SK-N-SH (cell line): ENCODE results near the gene EVL. TPM values are rescaled to one million over a fixed set of nuclear protein-coding genes. Genes with fewer than 3 reads are reported as not detected.

Source experiments
- CTCF ChIA-PET: fragments of 300-600, 350-600 bp; formaldehyde crosslinking; extraction: SDS; loops from one replicate; lab custom pipeline; 2021; lab: Yijun Ruan, JAX
- POLR2A ChIA-PET: fragments of 350-600 bp; sonication (Branson Sonifier 250); formaldehyde crosslinking; extraction: SDS; loops from one replicate; lab custom pipeline; 2020; ENCODE audit warnings: antibody characterized with exemption, inconsistent platforms; lab: Yijun Ruan, JAX
- DNase-seq: peaks from one replicate; pipeline ENCODE4 v3.0.0; 2012
- H2AFZ ChIP-seq: fragments of 200-600 bp; sonication (generic); 2 replicates; pipeline ENCODE4 v1.8.1; 2016; ENCODE audit warnings: antibody characterized with exemption, mild to moderate bottlenecking, low read depth
- H3F3A ChIP-seq: fragments of 200-600 bp; sonication (generic); replicated peaks from 2 replicates; pipeline ENCODE3; 2016; ENCODE audit warnings: antibody characterized with exemption, mild to moderate bottlenecking; ENCODE audit not compliant: insufficient read depth
- H3K27ac ChIP-seq, 2 experiments: fragments of 200-500 bp in 1 of 2; fragments of 200-600 bp in 1 of 2; sonication (Bioruptor generic) in 1 of 2; sonication (generic), shearing (Covaris generic) in 1 of 2; 2 replicates each; pipeline versions ENCODE4 v1.5.1 to v1.6.1; 2014 to 2016; ENCODE audit warnings: low read depth in 2 of 2, inconsistent platforms in 1 of 2, low read length in 1 of 2, mild to moderate bottlenecking in 1 of 2, mixed read lengths in 1 of 2
- H3K27me3 ChIP-seq: fragments of 200-600 bp; sonication (generic), shearing (Covaris generic); 2 replicates; pipeline ENCODE4 v1.6.1; 2016; ENCODE audit warnings: mixed run types; ENCODE audit not compliant: insufficient read depth
- H3K36me3 ChIP-seq, 2 experiments: fragments of 200-500 bp in 1 of 2; fragments of 200-600 bp in 1 of 2; sonication (Bioruptor generic) in 1 of 2; sonication (generic) in 1 of 2; replicated peaks in 1 of 2; 2 replicates each; pipeline versions ENCODE3 to v1.5.1; 2014 to 2016; ENCODE audit warnings: low read length in 1 of 2, mild to moderate bottlenecking in 1 of 2; ENCODE audit not compliant: insufficient read depth in 2 of 2, control insufficient read depth in 1 of 2
- H3K4me1 ChIP-seq, 2 experiments: fragments of 200-500 bp in 1 of 2; fragments of 200-600 bp in 1 of 2; sonication (Bioruptor generic) in 1 of 2; sonication (generic), shearing (Covaris generic) in 1 of 2; 2 replicates each; pipeline versions ENCODE4 v1.5.1 to v1.6.1; 2014 to 2016; ENCODE audit warnings: low read depth in 1 of 2, low read length in 1 of 2, mixed run types in 1 of 2; ENCODE audit not compliant: insufficient read depth in 2 of 2, control insufficient read depth in 1 of 2
- H3K4me2 ChIP-seq: fragments of 200-600 bp; sonication (generic), shearing (Covaris generic); 2 replicates; pipeline ENCODE4 v1.6.1; 2017; ENCODE audit warnings: mixed run types
- H3K4me3 ChIP-seq, 2 experiments: fragments of 200-500 bp in 1 of 2; fragments of 200-600 bp in 1 of 2; sonication (Bioruptor generic) in 1 of 2; sonication (generic), shearing (Covaris generic) in 1 of 2; 2 replicates each; pipeline versions ENCODE4 v1.5.1 to v1.8.1; 2014 to 2016; ENCODE audit warnings: low read depth in 2 of 2, inconsistent platforms in 1 of 2, low read length in 1 of 2, mild to moderate bottlenecking in 1 of 2, mixed read lengths in 1 of 2, moderate library complexity in 1 of 2
- H3K79me2 ChIP-seq: fragments of 200-600 bp; sonication (generic); 2 replicates; pipeline ENCODE4 v1.8.1; 2017; ENCODE audit warnings: mild to moderate bottlenecking; ENCODE audit not compliant: insufficient read depth
- H3K9ac ChIP-seq: fragments of 200-600 bp; sonication (generic); 2 replicates; pipeline ENCODE4 v1.6.1; 2017; ENCODE audit warnings: mixed run types
- H3K9me2 ChIP-seq: fragments of 200-600 bp; sonication (generic); 2 replicates; pipeline ENCODE4 v1.6.1; 2017; ENCODE audit warnings: mixed run types
- H3K9me3 ChIP-seq: fragments of 200-600 bp; sonication (generic); 2 replicates; pipeline ENCODE4 v1.6.1; 2017; ENCODE audit warnings: mixed run types, mild to moderate bottlenecking, moderate library complexity
- H4K20me1 ChIP-seq: fragments of 200-600 bp; sonication (generic); 2 replicates; pipeline ENCODE4 v1.6.1; 2017; ENCODE audit warnings: mild to moderate bottlenecking, mixed run types; ENCODE audit not compliant: insufficient read depth
- CHD2 ChIP-seq: fragments of 150-350 bp; IDR thresholded peaks from 2 replicates; pipeline ENCODE4 v1.6.1; 2018; ENCODE audit warnings: low read length; ENCODE audit not compliant: partially characterized antibody
- EZH2phosphoT487 ChIP-seq: fragments of 200-600 bp; sonication (generic); IDR thresholded peaks from 2 replicates; pipeline ENCODE4 v1.6.1; 2017; ENCODE audit warnings: low read depth, mixed run types, mild to moderate bottlenecking, antibody characterized with exemption, moderate library complexity, borderline replicate concordance
- FOSL2 ChIP-seq: IDR thresholded peaks from 2 replicates; pipeline ENCODE4 v1.4.0; 2012; ENCODE audit warnings: low read depth, mild to moderate bottlenecking, moderate library complexity, borderline replicate concordance
- FOXM1 ChIP-seq: IDR thresholded peaks from 2 replicates; pipeline ENCODE4 v1.4.0; 2012; ENCODE audit warnings: low read depth, mild to moderate bottlenecking
- JUND ChIP-seq: IDR thresholded peaks from 2 replicates; pipeline ENCODE4 v1.4.0; 2012
- MEF2A ChIP-seq: IDR thresholded peaks from 2 replicates; pipeline ENCODE4 v1.4.0; 2012; ENCODE audit warnings: low read depth, borderline replicate concordance
- MXI1 ChIP-seq: IDR thresholded peaks from 2 replicates; pipeline ENCODE4 v1.6.1; 2012; ENCODE audit warnings: mild to moderate bottlenecking, low read depth, low read length, improper control_type of control experiment
- NFIC ChIP-seq: IDR thresholded peaks from 2 replicates; pipeline ENCODE4 v1.4.0; 2012; ENCODE audit warnings: borderline replicate concordance
- PBX3 ChIP-seq: IDR thresholded peaks from 2 replicates; pipeline ENCODE4; 2012
- RAD21 ChIP-seq: IDR thresholded peaks from 2 replicates; pipeline ENCODE4 v1.6.1; 2012; ENCODE audit warnings: mild to moderate bottlenecking, low read length
- RCOR1 ChIP-seq: fragments of 150-350 bp; IDR thresholded peaks from 2 replicates; pipeline ENCODE4 v1.6.1; 2017; ENCODE audit warnings: antibody characterized with exemption, low read length
- SIN3A ChIP-seq: IDR thresholded peaks from 2 replicates; pipeline ENCODE4 v1.6.1; 2012; ENCODE audit warnings: low read depth, mild to moderate bottlenecking, low read length, moderate library complexity, borderline replicate concordance
- SMC3 ChIP-seq: IDR thresholded peaks from 2 replicates; pipeline ENCODE4 v1.6.1; 2012; ENCODE audit warnings: low read depth, low read length, improper control_type of control experiment
- TCF12 ChIP-seq: IDR thresholded peaks from 2 replicates; pipeline ENCODE4 v1.4.0; 2012
- USF1 ChIP-seq: IDR thresholded peaks from 2 replicates; pipeline ENCODE4 v1.4.0; 2012; ENCODE audit warnings: low read depth, borderline replicate concordance
- YY1 ChIP-seq: IDR thresholded peaks from 2 replicates; pipeline ENCODE4 v1.4.0; 2012; ENCODE audit warnings: low read depth, mild to moderate bottlenecking
- WGBS: methylation state at CpG from one replicate; pipeline ENCODE4 v1.1.6; 2017; ENCODE audit warnings: low lambda C conversion rate; 5-methylcytosine and 5-hydroxymethylcytosine counted together
- polyA plus RNA-seq, 3 experiments: library from polyadenylated mRNA; depleted of rRNA; stranded (reverse); fragments of >200 nt; gene quantifications; 2 replicates each; pipeline ENCODE4 v1.2.3, GENCODE V29; 2012
- TF ChIP-seq, protein P1 (sequence below): IDR thresholded peaks from 2 replicates; pipeline ENCODE4 v1.4.0; 2012; ENCODE audit warnings: low read depth, borderline replicate concordance
- TF ChIP-seq, protein P2 (sequence below): IDR thresholded peaks from 2 replicates; pipeline ENCODE4 v1.6.1; 2012; ENCODE audit warnings: mild to moderate bottlenecking, low read depth, low read length, moderate library complexity

EVL gene
- polyA plus RNA-seq, 1 of the 3 experiments (the other 2 are of a cell fraction): 36.5 TPM

DNA sequence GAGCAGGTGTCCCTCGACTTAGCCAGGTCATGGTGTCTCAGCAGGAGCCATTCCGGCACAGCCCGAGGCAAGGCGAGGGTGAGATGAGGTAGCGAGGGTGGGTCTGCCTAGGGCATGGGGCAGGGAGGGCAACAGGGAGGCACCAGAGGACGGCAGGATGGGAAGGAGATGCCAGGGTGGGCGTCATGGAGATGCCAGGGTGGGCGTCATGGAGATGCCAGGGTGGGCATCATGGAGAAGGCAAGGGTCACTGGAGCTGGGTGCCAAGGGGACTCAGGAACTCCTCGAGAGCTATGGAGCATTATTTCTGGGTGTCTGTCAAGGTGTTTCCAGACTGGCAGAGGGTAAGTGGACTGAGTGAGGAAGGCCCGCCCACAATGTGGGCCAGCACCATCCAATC is 86.9 kb downstream of the EVL start:
- no peaks in the 10 kb centered on the region for H3F3A ChIP-seq
- 70% methylated on average over 10 of the region's 10 CpGs for WGBS
- no peaks in the 10 kb centered on the region for H3K27me3 ChIP-seq
- no peaks in the 10 kb centered on the region for H4K20me1 ChIP-seq
- H3K9me3 ChIP-seq: no peaks in the 10 kb centered on the region
- POLR2A ChIA-PET: interaction anchor here (1.0 kb wide), 1 partner anchor 10 kb away, joined by 3 read pairs; no protein-coding TSS in a partner anchor
- CTCF ChIA-PET: interaction anchor here (0.9 to 2.4 kb wide), 4 partner anchors 9 to 169 kb away, joined by 3 to 10 read pairs (median 6); no protein-coding TSS in a partner anchor
- no peak overlapping the region for H2AFZ ChIP-seq
- no peak for TF ChIP-seq YY1
- TF ChIP-seq USF1: no peak
- no peak for TF ChIP-seq CHD2
- TF ChIP-seq, protein P1, sequence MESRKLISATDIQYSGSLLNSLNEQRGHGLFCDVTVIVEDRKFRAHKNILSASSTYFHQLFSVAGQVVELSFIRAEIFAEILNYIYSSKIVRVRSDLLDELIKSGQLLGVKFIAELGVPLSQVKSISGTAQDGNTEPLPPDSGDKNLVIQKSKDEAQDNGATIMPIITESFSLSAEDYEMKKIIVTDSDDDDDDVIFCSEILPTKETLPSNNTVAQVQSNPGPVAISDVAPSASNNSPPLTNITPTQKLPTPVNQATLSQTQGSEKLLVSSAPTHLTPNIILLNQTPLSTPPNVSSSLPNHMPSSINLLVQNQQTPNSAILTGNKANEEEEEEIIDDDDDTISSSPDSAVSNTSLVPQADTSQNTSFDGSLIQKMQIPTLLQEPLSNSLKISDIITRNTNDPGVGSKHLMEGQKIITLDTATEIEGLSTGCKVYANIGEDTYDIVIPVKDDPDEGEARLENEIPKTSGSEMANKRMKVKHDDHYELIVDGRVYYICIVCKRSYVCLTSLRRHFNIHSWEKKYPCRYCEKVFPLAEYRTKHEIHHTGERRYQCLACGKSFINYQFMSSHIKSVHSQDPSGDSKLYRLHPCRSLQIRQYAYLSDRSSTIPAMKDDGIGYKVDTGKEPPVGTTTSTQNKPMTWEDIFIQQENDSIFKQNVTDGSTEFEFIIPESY: no peak
- TF ChIP-seq, all 33 proteins: peak for 0
- Histone ChIP-seq H3K9ac (no peak overlapping the region), H3K27ac (no peak overlapping the region), H3K4me1 (peaks cover 0 to 26% of the 10 kb centered on the region in 2 experiments; a peak in 2 of 4 replicates), H3K9me2 (no peaks in the 10 kb centered on the region), H3K79me2 (no peaks in the 10 kb centered on the region), H3K4me3 (no peak overlapping the region), H3K4me2 (no peak overlapping the region), H3K36me3 (no peaks in the 10 kb centered on the region)
- no peak for DNase-seq

DNA sequence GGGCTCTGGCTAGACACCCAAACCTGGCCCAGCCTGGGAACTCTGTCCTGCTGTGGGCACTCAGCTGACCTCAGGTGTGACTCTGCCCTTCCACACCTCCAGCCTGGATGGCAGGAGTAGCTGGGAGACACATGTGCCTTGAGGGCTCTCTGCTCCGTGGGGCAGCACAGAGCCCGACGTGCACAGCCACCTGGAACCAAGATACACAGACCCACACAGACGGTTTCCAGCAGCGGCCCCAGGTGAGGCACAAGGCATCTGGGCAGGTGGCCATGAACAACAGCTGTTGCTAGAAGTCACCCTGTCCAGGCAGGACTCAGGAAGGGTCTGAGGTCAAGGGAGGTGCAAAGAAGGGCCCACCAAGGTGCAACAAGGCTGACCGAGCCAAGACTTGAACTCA is 88.3 kb downstream of the EVL start:
- H3K36me3 ChIP-seq: no peaks in the 10 kb centered on the region
- H3K9me3 ChIP-seq: no peaks in the 10 kb centered on the region
- H4K20me1 ChIP-seq: no peaks in the 10 kb centered on the region
- WGBS: 86% methylated on average over 4 of the region's 6 CpGs
- H3F3A ChIP-seq: no peaks in the 10 kb centered on the region
- H2AFZ ChIP-seq: no peak overlapping the region
- no peak overlapping the region for H3K4me2 ChIP-seq
- no peaks in the 10 kb centered on the region for H3K27me3 ChIP-seq
- H3K27ac ChIP-seq: no peak overlapping the region
- no peak for DNase-seq
- peaks cover 0 to 30% of the 10 kb centered on the region in 2 experiments; a peak in 2 of 4 replicates for H3K4me1 ChIP-seq
- H3K9ac ChIP-seq: no peak overlapping the region
- H3K4me3 ChIP-seq: no peak overlapping the region
- H3K79me2 ChIP-seq: no peaks in the 10 kb centered on the region
- ChIA-PET POLR2A (no interaction called here), CTCF (interaction anchor here (0.6 to 4.9 kb wide), 3 partner anchors 11 to 100 kb away, joined by 4 to 36 read pairs (median 8); no protein-coding TSS in a partner anchor)
- H3K9me2 ChIP-seq: no peaks in the 10 kb centered on the region
- TF ChIP-seq SMC3: no peak
- no peak for TF ChIP-seq EZH2phosphoT487
- no peak for TF ChIP-seq FOXM1
- TF ChIP-seq, protein P1: no peak
- no peak for TF ChIP-seq NFIC
- TF ChIP-seq RAD21: no peak
- no peak for TF ChIP-seq JUND
- TF ChIP-seq RCOR1: no peak
- TF ChIP-seq, protein P2, sequence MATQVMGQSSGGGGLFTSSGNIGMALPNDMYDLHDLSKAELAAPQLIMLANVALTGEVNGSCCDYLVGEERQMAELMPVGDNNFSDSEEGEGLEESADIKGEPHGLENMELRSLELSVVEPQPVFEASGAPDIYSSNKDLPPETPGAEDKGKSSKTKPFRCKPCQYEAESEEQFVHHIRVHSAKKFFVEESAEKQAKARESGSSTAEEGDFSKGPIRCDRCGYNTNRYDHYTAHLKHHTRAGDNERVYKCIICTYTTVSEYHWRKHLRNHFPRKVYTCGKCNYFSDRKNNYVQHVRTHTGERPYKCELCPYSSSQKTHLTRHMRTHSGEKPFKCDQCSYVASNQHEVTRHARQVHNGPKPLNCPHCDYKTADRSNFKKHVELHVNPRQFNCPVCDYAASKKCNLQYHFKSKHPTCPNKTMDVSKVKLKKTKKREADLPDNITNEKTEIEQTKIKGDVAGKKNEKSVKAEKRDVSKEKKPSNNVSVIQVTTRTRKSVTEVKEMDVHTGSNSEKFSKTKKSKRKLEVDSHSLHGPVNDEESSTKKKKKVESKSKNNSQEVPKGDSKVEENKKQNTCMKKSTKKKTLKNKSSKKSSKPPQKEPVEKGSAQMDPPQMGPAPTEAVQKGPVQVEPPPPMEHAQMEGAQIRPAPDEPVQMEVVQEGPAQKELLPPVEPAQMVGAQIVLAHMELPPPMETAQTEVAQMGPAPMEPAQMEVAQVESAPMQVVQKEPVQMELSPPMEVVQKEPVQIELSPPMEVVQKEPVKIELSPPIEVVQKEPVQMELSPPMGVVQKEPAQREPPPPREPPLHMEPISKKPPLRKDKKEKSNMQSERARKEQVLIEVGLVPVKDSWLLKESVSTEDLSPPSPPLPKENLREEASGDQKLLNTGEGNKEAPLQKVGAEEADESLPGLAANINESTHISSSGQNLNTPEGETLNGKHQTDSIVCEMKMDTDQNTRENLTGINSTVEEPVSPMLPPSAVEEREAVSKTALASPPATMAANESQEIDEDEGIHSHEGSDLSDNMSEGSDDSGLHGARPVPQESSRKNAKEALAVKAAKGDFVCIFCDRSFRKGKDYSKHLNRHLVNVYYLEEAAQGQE: no peak
- no peak for TF ChIP-seq MEF2A
- TF ChIP-seq FOSL2: no peak
- no peak for TF ChIP-seq SIN3A
- no peak for TF ChIP-seq PBX3
- no peak for TF ChIP-seq MXI1
- TF ChIP-seq TCF12: no peak
